ENCODE results near the gene SPRR2A.
"Not testable (repeated sequence)": the region's sequence is repeated elsewhere in the genome, so short reads cannot be mapped to it uniquely, and the experiment has no call there.

SPRR2A gene

GRCh38 chr1:153024413-153024812 lies 32.9 kb downstream of the SPRR2A start:
- no peak for DNase-seq (ENCODE audit: low spot score)

GRCh38 chr1:153023109-153023508 lies 34.2 kb downstream of the SPRR2A start:
- no peak for DNase-seq (ENCODE audit: low spot score)

DNA sequence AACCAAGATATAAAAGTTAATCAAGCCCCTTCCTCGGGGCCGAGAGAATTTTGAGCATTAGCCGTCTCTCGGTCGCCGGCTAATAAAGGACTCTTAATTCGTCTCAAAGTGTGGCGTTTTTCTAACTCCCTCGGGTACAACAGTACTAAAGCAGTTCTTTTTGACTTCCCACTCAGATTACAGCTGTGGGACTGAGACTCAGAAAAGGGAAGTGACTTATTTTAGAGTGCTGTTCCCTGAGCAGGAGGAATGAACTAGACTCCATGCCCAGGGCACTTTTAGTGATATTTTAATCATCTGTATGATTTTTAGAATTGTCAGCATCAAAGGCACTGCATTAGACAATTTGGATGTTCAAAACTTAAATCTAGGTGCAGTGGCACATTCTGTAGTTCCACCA lies 35.0 kb downstream of the SPRR2A start:
- not testable (repeated sequence) for DNase-seq (ENCODE audit: low spot score)

DNA sequence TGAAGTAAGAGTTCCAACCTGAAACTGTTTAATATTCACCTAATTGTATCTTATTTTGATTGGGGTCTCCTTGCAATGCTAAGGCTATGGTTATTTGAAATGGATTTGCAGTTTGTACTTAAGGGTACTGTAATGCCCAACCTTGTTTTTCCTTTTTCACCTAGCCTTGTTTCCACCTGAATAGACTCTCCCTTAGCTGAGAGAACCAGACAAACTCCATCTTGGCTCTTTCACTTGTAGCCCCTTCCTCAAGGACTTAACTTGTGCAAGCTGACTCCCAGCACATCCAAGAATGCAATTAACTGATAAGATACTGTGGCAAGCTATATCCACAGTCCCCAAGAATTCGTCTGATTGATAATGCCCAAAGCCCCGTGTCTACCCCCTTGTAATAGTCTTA lies 35.5 kb downstream of the SPRR2A start:
- DNase-seq (ENCODE audit: low spot score) = not testable (repeated sequence)

GRCh38 chr1:153011235-153011758 lies 46.0 kb downstream of the SPRR2A start:
- DNase-seq (ENCODE audit: low spot score) = not testable (repeated sequence)
